Vagina (tissue), 2 donors: ENCODE results near the gene NHERF2. TPM values are rescaled to one million over a fixed set of nuclear protein-coding genes. Genes with fewer than 3 reads are reported as not detected.
A peak's percentile ranks its signal among the peaks of the same experiment; 100 is the strongest.

Source experiments
- DNase-seq, 2 donors: peaks; one replicate each; pipeline ENCODE4 v3.0.0-alpha.2; 2017; ENCODE audit errors: extremely low spot score in 2 of 2
- H3K27ac ChIP-seq: fragments of 200-600 bp; sonication (generic); one replicate; pipeline ENCODE4 v1.5.1; 2019
- H3K27me3 ChIP-seq: fragments of 200-600 bp; sonication (generic); one replicate; pipeline ENCODE4 v1.5.1; 2019
- H3K36me3 ChIP-seq, 2 donors: fragments of 200-600 bp; sonication (generic); one replicate each; pipeline ENCODE4 v1.5.1; 2017 to 2019
- H3K4me1 ChIP-seq: fragments of 200-600 bp; sonication (generic); one replicate; pipeline ENCODE4 v1.5.1; 2019
- H3K4me3 ChIP-seq, 2 donors: fragments of 200-600 bp; sonication (generic); 1 replicate in 1 of 2; 2 replicates in 1 of 2; pipeline ENCODE4 v1.5.1; 2016 to 2019
- H3K9me3 ChIP-seq: fragments of 200-600 bp; sonication (generic); one replicate; pipeline ENCODE4 v1.5.1; 2019
- POLR2A ChIP-seq, 2 donors: fragments of 450-650 bp; IDR thresholded peaks; one replicate each; pipeline ENCODE4 v1.6.1; 2017; ENCODE audit warnings: antibody characterized with exemption in 2 of 2, mild to moderate bottlenecking in 2 of 2, moderate library complexity in 2 of 2
- POLR2AphosphoS5 ChIP-seq, 2 donors: sonication (generic); formaldehyde crosslinking; IDR thresholded peaks; one replicate each; pipeline ENCODE4 v1.9.0; 2017; ENCODE audit warnings: antibody characterized with exemption in 2 of 2, mild to moderate bottlenecking in 2 of 2, low read depth in 1 of 2; ENCODE audit not compliant: insufficient read depth in 1 of 2
- intact Hi-C: fragments of 100-400 bp; cut with DNase I; formaldehyde crosslinking; loops from one replicate; pipeline ENCODE4 v1.15.1; 2023
- total RNA-seq: library from RNA; depleted of rRNA; stranded (reverse); fragments of >200 nt; gene quantifications from one replicate; pipeline ENCODE4 v1.2.3, GENCODE V29; 2016
- TF ChIP-seq, protein P1 (sequence below), 3 experiments: fragments of 450-650 bp in 2 of 3; fragments of 200-600 bp in 1 of 3; sonication (generic) in 1 of 3; IDR thresholded peaks; one replicate each; pipeline ENCODE4 v1.5.1; 2017 to 2019; ENCODE audit warnings: antibody characterized with exemption in 3 of 3, mild to moderate bottlenecking in 2 of 3, moderate library complexity in 2 of 3

NHERF2 gene
- total RNA-seq, 1 donor from 2014 or later: 44.7 TPM

GRCh38 chr16:2006317-2006716, 20.4 kb upstream of the NHERF2 start:
- no peaks in the 10 kb centered on the region for H3K9me3 ChIP-seq
- H3K4me3 ChIP-seq: no peak overlapping the region
- H3K36me3 ChIP-seq: peaks cover 0 to 21% of the 10 kb centered on the region in 2 donors
- H3K4me1 ChIP-seq: peaks cover 68% of the 10 kb centered on the region
- no peak overlapping the region for H3K27ac ChIP-seq
- intact Hi-C loops: no loop called here
- DNase-seq: no peak
- H3K27me3 ChIP-seq: no peaks in the 10 kb centered on the region
- TF ChIP-seq, protein P1, sequence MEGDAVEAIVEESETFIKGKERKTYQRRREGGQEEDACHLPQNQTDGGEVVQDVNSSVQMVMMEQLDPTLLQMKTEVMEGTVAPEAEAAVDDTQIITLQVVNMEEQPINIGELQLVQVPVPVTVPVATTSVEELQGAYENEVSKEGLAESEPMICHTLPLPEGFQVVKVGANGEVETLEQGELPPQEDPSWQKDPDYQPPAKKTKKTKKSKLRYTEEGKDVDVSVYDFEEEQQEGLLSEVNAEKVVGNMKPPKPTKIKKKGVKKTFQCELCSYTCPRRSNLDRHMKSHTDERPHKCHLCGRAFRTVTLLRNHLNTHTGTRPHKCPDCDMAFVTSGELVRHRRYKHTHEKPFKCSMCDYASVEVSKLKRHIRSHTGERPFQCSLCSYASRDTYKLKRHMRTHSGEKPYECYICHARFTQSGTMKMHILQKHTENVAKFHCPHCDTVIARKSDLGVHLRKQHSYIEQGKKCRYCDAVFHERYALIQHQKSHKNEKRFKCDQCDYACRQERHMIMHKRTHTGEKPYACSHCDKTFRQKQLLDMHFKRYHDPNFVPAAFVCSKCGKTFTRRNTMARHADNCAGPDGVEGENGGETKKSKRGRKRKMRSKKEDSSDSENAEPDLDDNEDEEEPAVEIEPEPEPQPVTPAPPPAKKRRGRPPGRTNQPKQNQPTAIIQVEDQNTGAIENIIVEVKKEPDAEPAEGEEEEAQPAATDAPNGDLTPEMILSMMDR (IDR thresholded peaks at IDR 0.05): no peak
- no peak for TF ChIP-seq POLR2A (IDR thresholded peaks at IDR 0.05)
- no peak for TF ChIP-seq POLR2AphosphoS5 (IDR thresholded peaks at IDR 0.05; ENCODE audit: insufficient read depth in 1 of 2, low read depth in 1 of 2)

DNA sequence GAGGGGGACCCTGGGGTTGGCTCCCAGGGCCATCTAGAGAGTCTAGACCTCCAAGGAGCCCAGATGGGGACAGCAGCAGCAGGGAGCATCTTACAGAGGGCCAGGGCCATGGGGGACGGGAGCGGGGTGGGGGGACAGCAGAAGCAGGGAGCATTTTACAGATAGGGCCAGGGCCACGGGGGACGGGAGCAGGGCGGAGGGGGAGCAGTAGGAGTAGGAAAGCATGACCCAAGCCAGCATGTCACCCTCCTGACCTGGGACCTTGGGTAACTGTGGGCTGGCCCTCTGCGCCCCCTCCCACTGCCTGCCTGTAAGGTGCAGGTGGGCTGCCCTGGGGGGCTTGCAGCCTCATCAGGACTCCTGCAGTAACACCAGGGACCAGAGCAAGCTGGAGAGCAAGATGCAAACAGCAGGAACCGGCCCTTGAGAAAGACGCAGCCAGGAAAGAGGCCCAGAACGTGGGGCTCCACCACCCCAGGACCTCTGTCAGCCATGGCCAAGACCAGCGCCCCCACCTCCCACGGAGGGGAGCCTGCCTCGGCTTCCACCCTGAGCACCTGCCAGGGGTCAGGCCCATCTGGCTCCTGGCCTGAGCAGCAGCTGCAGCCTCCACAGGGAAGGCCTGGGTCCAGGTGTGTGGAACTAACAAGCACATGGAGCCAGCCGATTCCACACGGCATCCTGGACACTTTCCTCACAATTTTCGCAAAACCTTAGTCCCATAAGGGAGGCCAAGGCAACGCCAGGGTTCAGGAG, 19.4 kb upstream of the NHERF2 start:
- H3K4me1 ChIP-seq: peaks cover 68% of the 10 kb centered on the region
- DNase-seq: no peak
- no peaks in the 10 kb centered on the region for H3K27me3 ChIP-seq
- TF ChIP-seq POLR2AphosphoS5 (IDR thresholded peaks at IDR 0.05; ENCODE audit: insufficient read depth in 1 of 2, low read depth in 1 of 2): no peak
- H3K9me3 ChIP-seq: no peaks in the 10 kb centered on the region
- peak overlapping the region; percentile 85 for H3K27ac ChIP-seq
- peak overlapping the region in 1 of 2 donors; percentile 19 for H3K4me3 ChIP-seq
- intact Hi-C loops: no loop called here
- peaks cover 0 to 11% of the 10 kb centered on the region in 2 donors for H3K36me3 ChIP-seq

DNA sequence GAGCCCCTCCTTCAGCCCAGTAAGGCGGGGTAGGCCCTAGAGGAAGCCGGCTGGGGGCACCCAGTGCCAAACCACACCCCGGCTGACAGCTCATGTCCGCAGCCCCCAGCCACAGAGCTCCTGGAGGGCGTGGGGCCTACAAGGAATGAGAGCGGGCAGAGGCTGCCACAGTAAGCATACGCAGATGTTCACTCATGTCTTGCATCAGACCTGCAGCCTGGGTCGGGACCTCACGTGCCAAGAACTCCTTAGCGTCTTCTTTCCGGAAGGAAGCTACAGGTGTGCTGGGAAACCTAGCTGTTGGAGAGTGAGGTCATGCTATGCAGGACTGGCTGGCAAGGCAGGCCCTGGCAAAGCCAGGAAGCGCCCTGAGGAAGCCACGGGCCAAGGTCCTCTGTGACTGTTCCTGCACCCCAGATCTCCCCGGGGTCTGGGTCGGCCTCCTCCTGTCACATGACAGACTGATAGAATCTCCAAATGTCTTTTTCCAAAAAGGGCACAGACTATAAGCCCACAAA, 18.6 kb upstream of the NHERF2 start:
- TF ChIP-seq, protein P1 (IDR thresholded peaks at IDR 0.05): no peak
- peak; percentile 35 to 48 for TF ChIP-seq POLR2AphosphoS5 (IDR thresholded peaks at IDR 0.05; ENCODE audit: insufficient read depth in 1 of 2, low read depth in 1 of 2)
- TF ChIP-seq POLR2A (IDR thresholded peaks at IDR 0.05): no peak
- DNase-seq: no peak
- Histone ChIP-seq H3K9me3 (no peaks in the 10 kb centered on the region), H3K27ac (peak overlapping the region; percentile 85), H3K27me3 (no peaks in the 10 kb centered on the region), H3K4me1 (peaks cover 68% of the 10 kb centered on the region), H3K36me3 (peaks cover 0 to 3% of the 10 kb centered on the region in 2 donors), H3K4me3 (peak overlapping the region; percentile 19 to 94)
- intact Hi-C loops: no loop called here

GRCh38 chr16:2008631-2009163, 18.0 kb upstream of the NHERF2 start:
- no peak for DNase-seq
- Histone ChIP-seq H3K27ac (peak overlapping the region; percentile 85), H3K4me3 (peak overlapping the region; percentile 90 to 94), H3K9me3 (no peaks in the 10 kb centered on the region), H3K4me1 (peaks cover 63% of the 10 kb centered on the region), H3K36me3 (no peaks in the 10 kb centered on the region), H3K27me3 (no peaks in the 10 kb centered on the region)
- TF ChIP-seq POLR2A (IDR thresholded peaks at IDR 0.05) (no peak), POLR2AphosphoS5 (IDR thresholded peaks at IDR 0.05; ENCODE audit: insufficient read depth in 1 of 2, low read depth in 1 of 2) (no peak)
- TF ChIP-seq, protein P1 (IDR thresholded peaks at IDR 0.05): no peak
- intact Hi-C loops: no loop called here

GRCh38 chr16:2009164-2009711, 17.5 kb upstream of the NHERF2 start:
- H3K27me3 ChIP-seq: no peaks in the 10 kb centered on the region
- H3K9me3 ChIP-seq: no peaks in the 10 kb centered on the region
- intact Hi-C loops: no loop called here
- H3K4me1 ChIP-seq: peaks cover 58% of the 10 kb centered on the region
- no peaks in the 10 kb centered on the region for H3K36me3 ChIP-seq
- TF ChIP-seq, protein P1 (IDR thresholded peaks at IDR 0.05): no peak
- no peak for DNase-seq
- H3K4me3 ChIP-seq: peak overlapping the region; percentile 90 to 94
- H3K27ac ChIP-seq: peak overlapping the region; percentile 85
